ENCODE measurements around the gene PFN1.

Gene PFN1

GRCh38 chr17:4969551-4970173, 21.3 kb upstream of the PFN1 start:
- peaks cover 12% of the 10 kb centered on the region; the same call in 1 of the 2 replicates for H3K4me1 ChIP-seq (ENCODE audit: low read length)
- no peaks in the 10 kb centered on the region for H3K9me2 ChIP-seq (replicated peaks; ENCODE audit: insufficient read depth, low read length)
- no peaks in the 10 kb centered on the region for H3K9me3 ChIP-seq (replicated peaks; ENCODE audit: insufficient read depth, low read length)
- no peaks in the 10 kb centered on the region for H4K20me1 ChIP-seq (ENCODE audit: insufficient read depth, low read length)
- no peaks in the 10 kb centered on the region for H3K27me3 ChIP-seq (replicated peaks; ENCODE audit: insufficient read depth, low read length)
- DNase-seq, result no peak
- H3K79me2 ChIP-seq (ENCODE audit: low read length), result peaks cover 25% of the 10 kb centered on the region
- no peak overlapping the region for H3K4me3 ChIP-seq (ENCODE audit: low read length)
- H3K36me3 ChIP-seq (replicated peaks; ENCODE audit: insufficient read depth, low read length), result no peaks in the 10 kb centered on the region
- H3K27ac ChIP-seq (ENCODE audit: low read length), result no peak overlapping the region
- peaks cover 12% of the 10 kb centered on the region; the same call in 1 of the 2 replicates for H3F3A ChIP-seq (ENCODE audit: insufficient read depth, low read length)
- H3K4me2 ChIP-seq (ENCODE audit: low read depth, low read length), result no peak overlapping the region
- H3K9ac ChIP-seq (ENCODE audit: low read length), result no peak overlapping the region
- no peak overlapping the region for H2AFZ ChIP-seq (ENCODE audit: low read length)
- TF ChIP-seq CTCF (IDR thresholded peaks at IDR 0.05; ENCODE audit: low read length), result no peak
- no peak for TF ChIP-seq EZH2 (optimal IDR thresholded peaks at IDR 0.05; ENCODE audit: low read depth, low read length)
- no peak for TF ChIP-seq EZH2phosphoT487 (IDR thresholded peaks at IDR 0.05; ENCODE audit: low read length)

GRCh38 chr17:4969047-4969550, 20.8 kb upstream of the PFN1 start:
- Histone ChIP-seq H4K20me1 (ENCODE audit: insufficient read depth, low read length) (no peaks in the 10 kb centered on the region), H3K36me3 (replicated peaks; ENCODE audit: insufficient read depth, low read length) (no peaks in the 10 kb centered on the region), H3K9me3 (replicated peaks; ENCODE audit: insufficient read depth, low read length) (no peaks in the 10 kb centered on the region), H2AFZ (ENCODE audit: low read length) (no peak overlapping the region), H3F3A (ENCODE audit: insufficient read depth, low read length) (peaks cover 12% of the 10 kb centered on the region; the same call in 1 of the 2 replicates), H3K27me3 (replicated peaks; ENCODE audit: insufficient read depth, low read length) (no peaks in the 10 kb centered on the region), H3K4me1 (ENCODE audit: low read length) (peaks cover 12% of the 10 kb centered on the region; the same call in 1 of the 2 replicates), H3K4me3 (ENCODE audit: low read length) (no peak overlapping the region), H3K79me2 (ENCODE audit: low read length) (peaks cover 25% of the 10 kb centered on the region), H3K4me2 (ENCODE audit: low read depth, low read length) (peak overlapping the region; percentile 96; the same call in 1 of the 2 replicates), H3K9me2 (replicated peaks; ENCODE audit: insufficient read depth, low read length) (no peaks in the 10 kb centered on the region), H3K9ac (ENCODE audit: low read length) (no peak overlapping the region), H3K27ac (ENCODE audit: low read length) (no peak overlapping the region)
- DNase-seq, result no peak
- no peak for TF ChIP-seq EZH2phosphoT487 (IDR thresholded peaks at IDR 0.05; ENCODE audit: low read length)
- no peak for TF ChIP-seq CTCF (IDR thresholded peaks at IDR 0.05; ENCODE audit: low read length)
- TF ChIP-seq EZH2 (optimal IDR thresholded peaks at IDR 0.05; ENCODE audit: low read depth, low read length), result no peak

GRCh38 chr17:4968486-4969046, 20.2 kb upstream of the PFN1 start:
- Histone ChIP-seq H3K4me2 (ENCODE audit: low read depth, low read length) (peak overlapping the region; percentile 96), H2AFZ (ENCODE audit: low read length) (peak overlapping the region; percentile 76; the same call in 1 of the 2 replicates), H4K20me1 (ENCODE audit: insufficient read depth, low read length) (no peaks in the 10 kb centered on the region), H3K4me3 (ENCODE audit: low read length) (peak overlapping the region; percentile 84), H3K27me3 (replicated peaks; ENCODE audit: insufficient read depth, low read length) (no peaks in the 10 kb centered on the region), H3K27ac (ENCODE audit: low read length) (no peak overlapping the region), H3K9me2 (replicated peaks; ENCODE audit: insufficient read depth, low read length) (no peaks in the 10 kb centered on the region), H3K9me3 (replicated peaks; ENCODE audit: insufficient read depth, low read length) (no peaks in the 10 kb centered on the region), H3F3A (ENCODE audit: insufficient read depth, low read length) (peaks cover 12% of the 10 kb centered on the region; the same call in 1 of the 2 replicates), H3K79me2 (ENCODE audit: low read length) (peaks cover 25% of the 10 kb centered on the region), H3K36me3 (replicated peaks; ENCODE audit: insufficient read depth, low read length) (no peaks in the 10 kb centered on the region), H3K4me1 (ENCODE audit: low read length) (peaks cover 12% of the 10 kb centered on the region; the same call in 1 of the 2 replicates), H3K9ac (ENCODE audit: low read length) (peak overlapping the region; percentile 86; the same call in 1 of the 2 replicates)
- DNase-seq, result no peak
- no peak for TF ChIP-seq EZH2phosphoT487 (IDR thresholded peaks at IDR 0.05; ENCODE audit: low read length)

Data from MM.1S (cell line).